HG03025 (cell line): ENCODE measurements around the gene ARHGAP33.
"Not testable (repeated sequence)": the region's sequence is repeated elsewhere in the genome, so short reads cannot be mapped to it uniquely, and the experiment has no call there.

ENCODE experiments used
- ATAC-seq: cut with Tn5 transposase; IDR thresholded peaks from one replicate; pipeline ENCODE4 v1.9.1; 2021; ENCODE audit warnings: mild to moderate bottlenecking, moderate library complexity; ENCODE audit not compliant: unreplicated experiment, low FRiP score

The ARHGAP33 gene

GRCh38 chr19:35822579-35822978 lies 47.2 kb downstream of the ARHGAP33 start:
- ATAC-seq: no peak

GRCh38 chr19:35824150-35824549 lies 48.8 kb downstream of the ARHGAP33 start:
- ATAC-seq: no peak

- ATAC-seq: no peak
These were observed 53.4 kb downstream of the ARHGAP33 start for GRCh38 chr19:35828692-35829301.

- no peak for ATAC-seq
These were observed 55.6 kb downstream of the ARHGAP33 start for GRCh38 chr19:35830986-35831385.

- ATAC-seq: no peak
These were observed 56.7 kb downstream of the ARHGAP33 start for GRCh38 chr19:35832054-35832453.

GRCh38 chr19:35833972-35834371 lies 58.6 kb downstream of the ARHGAP33 start:
- ATAC-seq: no peak

- ATAC-seq: not testable (repeated sequence)
These were observed 60.7 kb downstream of the ARHGAP33 start for GRCh38 chr19:35836096-35836495.
